Activated CD8-positive, alpha-beta memory T cell treated with anti-CD3 and anti-CD28 coated beads, Interleukin-2, amount 50 U/mL, for 1 hour (primary cell): Measurements from ENCODE around the gene FASTK.

Experiments used
- DNase-seq: peaks from one replicate; pipeline ENCODE4 v3.0.0-alpha.2; 2020; ENCODE audit errors: extremely low read depth

The FASTK gene

DNA sequence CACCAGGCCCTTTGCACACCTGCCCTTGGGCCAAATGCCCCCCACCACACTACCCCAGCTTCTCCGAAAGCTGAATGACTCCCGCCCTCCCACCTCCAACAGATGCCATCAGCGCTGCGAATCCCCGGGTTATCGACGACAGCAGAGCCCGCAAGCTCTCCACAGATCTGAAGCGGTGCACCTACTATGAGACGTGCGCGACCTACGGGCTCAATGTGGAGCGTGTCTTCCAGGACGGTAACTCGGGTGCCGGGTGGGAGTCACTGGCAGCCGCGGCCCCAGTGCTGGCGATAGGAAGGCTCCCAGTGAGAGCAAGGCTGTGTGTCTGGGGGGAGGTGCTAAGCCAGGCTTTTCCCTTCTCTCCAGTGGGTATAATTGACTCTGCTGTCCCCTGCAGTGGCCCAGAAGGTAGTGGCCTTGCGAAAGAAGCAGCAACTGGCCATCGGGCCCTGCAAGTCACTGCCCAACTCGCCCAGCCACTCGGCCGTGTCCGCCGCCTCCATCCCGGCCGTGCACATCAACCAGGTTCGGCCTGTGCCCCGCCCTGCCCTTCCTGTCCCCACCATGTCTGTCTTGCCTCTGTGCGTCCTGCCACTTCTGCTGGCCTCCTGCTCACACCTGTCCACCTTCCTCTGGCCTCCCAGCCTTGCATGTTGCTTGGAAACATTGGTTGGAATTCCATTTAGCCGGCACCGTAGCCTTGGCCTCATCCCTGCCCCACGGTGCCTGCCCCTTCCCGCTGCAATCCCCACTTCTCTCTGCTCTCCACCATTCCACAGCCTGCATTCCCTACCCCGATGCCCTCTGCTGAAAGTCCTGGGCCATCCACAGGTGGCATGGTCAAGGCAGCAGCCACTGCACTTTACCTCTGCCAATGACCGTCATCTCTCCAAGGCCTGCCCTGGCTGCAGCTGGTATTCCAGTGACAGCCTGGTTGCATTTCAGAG lies 37.8 kb upstream of the FASTK start:
- no peak for DNase-seq

DNA sequence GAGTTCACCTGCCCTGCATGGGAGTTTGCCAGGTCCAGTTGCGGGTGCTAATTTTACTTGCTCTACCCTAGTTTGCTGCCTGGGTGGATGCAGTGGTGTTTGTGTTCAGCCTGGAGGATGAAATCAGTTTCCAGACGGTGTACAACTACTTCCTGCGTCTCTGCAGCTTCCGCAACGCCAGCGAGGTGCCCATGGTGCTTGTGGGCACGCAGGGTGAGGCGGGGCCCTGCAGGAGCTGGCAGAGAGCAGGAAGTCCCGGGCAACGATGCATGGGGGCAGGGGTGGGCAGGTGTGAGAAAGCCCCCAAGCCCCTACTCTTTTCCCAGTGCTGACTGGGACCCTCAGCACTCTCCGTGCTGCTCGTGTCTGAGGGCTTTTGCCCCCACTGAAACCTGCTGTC lies 37.0 kb upstream of the FASTK start:
- DNase-seq, result no peak

DNA sequence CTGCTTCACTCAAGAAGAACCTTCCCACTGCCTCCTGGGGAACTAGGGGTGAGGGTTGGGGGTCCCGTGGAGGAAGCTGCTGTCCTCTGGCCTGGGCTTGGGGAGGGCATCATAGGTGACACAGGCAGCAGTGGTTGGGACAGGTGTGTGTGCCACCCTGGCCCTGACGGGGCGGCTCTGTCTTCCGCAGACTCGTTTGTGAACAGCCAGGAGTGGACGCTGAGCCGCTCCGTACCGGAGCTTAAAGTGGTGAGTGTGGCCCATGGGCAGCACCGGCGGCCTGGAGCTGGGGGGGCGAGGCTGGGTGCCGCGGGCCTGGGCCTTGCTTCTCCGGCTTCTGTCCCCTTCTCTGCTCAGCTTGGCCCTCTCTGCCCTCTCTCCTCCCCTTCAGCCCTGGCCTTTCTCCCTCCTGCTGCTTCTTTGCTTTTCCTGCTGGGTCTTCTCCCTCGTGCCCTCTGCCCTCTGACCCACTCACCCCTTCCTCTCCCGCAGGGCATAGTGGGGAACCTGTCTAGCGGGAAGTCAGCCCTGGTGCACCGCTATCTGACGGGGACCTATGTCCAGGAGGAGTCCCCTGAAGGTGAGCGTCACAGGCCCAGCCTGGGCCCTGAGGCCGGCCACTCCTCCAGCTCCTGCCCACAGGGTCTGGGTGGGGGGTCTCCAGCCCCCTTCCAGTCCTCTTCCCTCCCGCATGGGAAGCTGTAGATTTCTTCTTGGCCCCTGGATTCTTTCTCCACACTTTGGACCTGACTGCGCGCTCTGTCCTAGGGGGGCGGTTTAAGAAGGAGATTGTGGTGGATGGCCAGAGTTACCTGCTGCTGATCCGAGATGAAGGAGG lies 36.2 kb upstream of the FASTK start:
- no peak for DNase-seq

DNA sequence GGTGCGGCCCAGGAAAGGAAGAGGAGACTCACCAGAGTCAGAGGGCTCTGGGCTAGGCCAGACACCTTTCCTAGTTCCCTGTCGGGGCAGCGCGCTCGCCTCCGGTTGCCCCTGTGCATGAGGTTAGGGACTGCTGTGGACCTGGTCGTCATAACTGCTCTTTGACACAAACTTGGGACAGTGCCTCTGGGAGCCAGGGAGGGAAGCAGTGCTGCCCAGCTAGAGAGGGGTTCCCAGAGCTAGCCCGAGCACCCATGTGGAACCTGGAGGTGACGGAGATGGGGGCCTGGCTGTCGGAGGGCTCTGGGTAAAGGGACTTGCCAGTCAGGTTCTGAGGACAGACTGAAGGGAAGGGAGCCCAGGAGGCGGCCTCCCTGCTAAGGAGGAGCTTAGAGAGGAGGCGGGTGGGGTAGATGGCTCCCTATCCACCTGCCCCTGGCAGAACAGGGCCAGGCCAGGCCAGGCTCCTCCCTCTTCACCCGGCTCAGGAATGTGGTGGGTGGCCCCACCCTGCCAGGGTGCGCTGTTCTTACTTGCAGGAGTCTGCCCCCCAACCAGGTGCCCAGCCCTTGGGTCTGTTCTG lies 35.3 kb upstream of the FASTK start:
- no peak for DNase-seq

DNA sequence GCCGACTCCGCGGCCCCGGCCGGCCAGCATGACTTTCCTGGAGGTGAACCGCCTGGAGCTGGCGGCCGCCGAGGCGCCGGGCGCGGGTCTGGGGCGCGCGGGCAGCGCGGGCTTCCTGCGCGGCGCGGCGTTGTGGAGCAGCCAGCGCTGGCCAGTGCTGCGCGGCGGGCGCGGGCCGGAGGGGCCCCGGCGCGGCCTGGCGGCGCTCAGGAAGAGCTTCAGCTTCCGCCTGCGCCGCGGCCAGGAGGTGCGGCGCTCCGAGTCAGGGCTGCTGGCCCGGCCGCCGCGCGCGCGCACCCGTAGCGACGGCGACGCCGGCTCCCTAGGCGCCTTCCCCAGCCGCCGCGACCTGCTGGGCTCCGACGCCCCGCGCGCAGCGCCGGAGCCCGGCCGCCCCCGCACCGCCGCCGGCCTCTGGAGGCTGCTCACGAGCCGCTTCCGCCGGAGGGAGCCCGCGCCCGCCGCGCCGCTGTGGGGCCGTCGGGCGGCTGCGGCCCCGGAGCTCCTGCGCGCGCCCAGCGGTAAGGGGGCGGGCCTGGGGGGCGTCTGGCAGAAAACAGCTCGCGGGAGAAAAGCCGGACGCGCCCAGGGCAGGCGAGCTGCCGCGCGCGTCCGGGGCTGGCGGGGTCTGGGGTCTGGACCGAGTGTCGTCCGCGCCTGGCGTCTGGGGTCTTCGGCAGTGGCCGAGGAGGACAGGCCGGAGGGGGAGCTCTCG lies 34.7 kb upstream of the FASTK start:
- DNase-seq, result no peak

DNA sequence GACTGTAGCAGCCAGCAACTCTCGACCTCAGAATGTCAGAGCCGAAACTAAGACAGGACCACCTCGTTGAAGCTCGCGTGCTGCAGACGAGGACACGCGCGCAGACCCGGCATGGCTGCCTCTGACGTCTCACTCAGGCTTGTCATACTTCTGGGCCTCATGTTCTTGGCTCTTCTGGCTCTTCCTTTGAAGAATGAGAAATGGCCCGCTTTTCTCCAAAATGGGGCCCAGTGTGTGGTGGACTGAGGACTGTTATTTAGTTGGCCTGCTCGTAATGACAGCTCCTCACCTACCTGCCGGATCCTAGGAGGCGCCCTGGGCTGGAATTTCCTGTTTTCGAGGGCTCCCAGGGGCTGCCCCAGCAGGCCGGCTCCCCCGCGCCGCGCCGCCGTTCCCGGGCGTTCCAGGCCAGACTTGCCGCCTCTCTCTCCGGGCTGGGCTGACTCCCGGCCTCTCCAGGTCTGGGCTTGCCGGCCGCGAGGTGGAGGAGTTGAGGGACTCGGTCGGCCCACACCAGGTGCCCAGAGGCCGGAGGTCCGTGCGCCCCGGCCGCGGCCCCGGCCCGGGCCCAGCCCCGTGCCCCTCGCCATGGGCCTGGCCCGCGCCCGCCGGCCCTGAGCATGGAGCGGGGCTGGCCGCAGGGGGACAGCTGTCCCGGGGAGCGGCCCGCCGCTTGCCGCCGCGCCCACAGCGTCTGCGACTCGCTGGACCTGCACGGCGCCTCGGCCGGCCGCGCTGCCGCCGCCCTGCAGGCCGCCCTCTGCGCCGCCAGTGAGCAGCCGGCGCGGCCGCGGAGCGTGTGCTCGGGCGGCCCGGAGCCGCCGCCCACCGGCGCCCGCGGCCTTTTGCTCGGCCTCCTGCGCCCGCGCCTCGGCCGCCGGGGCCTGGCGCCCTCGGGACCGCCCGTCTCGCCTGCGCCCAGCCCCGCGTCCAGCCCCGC lies 33.8 kb upstream of the FASTK start:
- no peak for DNase-seq

DNA sequence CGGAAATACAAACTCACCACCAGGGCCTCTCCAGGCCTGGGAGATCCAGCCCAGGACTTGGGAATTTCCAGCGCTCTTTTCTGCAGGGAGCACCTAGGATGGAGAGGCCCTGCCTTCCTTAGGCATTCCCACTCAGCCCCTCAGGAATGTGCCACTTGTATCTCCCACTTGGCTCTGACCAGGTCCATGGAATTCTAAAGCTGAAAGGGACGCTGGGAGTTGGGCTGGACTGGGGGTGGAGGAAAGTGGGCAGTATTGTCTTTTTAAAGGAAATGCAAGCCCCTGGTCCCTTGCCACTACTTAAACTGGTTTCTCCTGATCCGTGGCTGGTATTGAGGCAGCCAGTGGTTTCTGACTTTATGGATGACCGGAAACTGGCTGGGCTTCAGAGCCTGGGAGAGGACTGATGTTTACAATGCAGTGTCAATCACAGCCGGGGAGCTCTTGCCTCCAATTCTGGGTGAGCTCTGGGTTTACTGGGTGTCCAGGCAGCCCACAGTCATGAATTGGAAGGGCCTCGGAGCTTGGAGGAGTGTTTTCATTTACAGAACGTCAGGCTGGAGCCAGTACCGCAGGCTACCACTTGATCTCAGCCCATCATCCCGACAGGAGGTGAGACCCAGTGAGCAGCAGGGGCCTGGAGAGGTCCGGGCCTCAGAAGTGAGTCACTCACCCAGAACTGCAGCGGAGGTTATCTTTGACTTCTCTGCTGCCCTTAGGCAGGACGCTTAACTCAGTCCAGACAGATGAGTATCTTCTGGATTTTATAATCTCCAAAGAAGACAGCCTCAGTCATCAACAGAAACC lies 32.9 kb upstream of the FASTK start:
- no peak for DNase-seq

DNA sequence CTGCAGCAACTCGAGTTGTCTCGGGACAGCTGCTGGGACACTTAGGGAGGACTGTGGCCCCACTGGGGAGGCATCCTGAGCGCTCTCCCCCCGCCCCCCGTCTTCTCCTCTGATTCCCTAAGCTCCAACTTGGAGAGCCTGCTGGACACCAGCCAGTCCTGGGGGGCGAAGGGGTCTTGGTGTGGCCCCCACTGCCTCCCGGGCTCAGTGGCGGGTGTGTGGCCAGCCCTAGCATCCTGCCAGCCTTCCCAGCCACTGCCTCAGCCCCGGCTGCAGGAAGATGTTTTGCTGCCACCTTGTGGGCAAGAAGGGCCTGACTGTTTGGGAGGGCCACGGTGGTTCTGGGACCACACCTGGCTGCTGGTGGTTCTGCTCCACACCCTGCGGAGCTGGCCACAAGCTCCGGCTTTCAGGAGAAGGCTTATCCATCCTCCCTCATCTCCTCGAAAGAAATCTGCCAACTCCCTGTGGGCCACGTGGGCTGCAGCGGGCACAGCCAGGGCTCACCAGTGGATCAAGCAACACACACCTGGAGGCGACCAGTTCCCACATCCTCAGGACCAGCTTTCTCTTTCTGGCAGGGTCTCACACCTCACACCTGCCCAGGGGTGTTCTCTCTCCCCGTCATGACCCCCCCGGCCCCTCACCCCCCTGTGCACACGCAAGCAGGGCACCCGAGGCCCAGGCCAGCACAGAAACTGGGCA lies 30.5 kb upstream of the FASTK start:
- peak; percentile 27 for DNase-seq

DNA sequence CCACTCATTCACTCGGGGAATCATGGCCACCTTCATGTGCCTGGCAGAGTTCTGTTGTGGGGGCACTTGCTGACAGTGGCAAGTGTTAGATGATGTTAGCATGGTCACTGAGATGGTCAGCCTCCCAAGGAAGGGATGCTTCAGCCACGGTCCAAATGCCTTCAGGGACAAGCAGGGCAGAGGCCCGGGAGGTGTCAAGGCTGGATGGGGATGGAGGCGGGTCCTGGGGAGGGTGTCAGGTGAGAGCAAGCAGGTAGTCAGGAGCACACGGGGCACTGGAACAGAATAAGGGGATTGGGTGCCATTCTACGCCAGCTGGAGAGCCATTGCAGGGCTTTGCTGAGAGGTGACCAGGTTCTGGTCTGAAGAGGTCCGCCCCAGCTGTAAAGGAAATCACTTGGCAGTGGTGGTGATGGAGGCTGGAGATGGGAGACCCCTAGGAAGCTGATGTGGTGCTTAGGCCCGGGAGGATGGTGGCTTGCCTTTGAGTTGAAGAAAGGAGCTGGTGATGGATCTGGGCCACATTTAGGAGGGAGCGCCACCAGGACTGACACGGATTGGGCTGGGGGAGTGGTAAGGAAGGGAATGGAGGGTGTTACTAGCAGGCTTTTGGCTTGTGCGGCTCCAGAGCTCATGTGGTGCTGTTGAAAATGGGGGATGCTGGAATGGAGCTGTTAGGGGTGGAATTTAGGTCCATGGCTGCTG lies 29.8 kb upstream of the FASTK start:
- DNase-seq, result no peak

DNA sequence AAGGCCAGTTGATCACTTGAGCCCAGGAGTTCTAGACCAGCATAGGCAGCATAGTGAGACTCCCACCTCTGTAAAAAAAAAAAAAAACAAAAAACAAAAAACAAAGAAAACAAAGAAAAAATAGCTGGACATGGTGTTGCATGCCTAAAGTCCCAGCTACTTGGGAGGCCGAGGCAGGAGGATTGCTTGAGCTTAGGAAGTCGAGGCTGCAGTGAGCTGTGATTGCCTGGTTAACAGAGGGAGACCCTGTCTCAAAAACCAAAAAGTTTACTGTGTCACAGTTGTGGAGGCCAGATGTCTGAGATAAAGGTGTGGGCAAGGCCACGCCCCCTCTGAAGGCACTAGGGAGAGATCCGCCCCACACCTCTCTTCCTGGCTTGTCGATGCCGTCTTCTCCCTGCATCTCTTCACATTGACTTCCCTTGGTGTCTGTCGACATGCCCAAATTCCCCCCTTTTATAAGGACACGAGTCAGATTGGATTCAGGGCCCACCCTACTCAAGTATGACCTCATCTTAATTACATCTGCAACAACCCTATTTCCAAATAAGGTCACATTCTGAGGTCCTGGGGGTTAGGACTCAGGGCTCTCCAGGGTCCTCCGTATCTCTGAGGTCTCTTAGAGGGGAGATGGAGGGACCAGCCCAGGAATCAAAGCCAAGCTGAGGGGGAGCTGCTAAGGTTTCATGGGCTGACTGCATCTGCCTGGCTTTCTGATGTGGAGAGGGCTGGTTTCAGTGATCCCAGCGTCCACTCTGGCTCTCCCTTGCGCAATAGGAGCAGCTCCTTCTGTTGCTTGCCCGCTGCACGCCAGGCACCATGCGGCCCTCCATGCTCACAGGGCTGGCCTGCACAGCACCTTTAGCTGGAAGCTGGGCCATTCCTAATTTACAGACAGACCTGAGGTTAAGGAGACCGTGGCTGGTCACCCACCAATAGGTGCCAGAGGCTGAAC lies 28.8 kb upstream of the FASTK start:
- DNase-seq, result no peak

DNA sequence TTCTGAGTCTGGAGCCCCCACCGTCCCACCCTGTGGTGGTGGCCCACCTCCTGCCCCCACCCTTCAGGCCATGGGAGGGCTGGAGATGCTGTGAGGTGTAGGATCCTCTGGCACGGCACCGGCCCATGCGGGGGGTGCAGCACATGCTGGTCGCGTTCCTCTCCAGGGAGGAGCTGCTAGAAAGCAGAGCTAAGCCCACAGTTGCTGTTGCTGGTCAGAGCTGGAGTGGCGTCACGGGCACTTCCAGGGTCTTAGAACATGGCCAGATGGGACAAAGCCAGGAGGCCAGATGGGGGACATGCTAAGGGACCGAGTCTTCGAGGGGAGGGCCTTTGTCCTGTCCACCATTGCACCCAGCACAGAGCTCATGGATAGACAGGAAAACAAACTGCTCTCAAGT lies 27.3 kb upstream of the FASTK start:
- no peak for DNase-seq

DNA sequence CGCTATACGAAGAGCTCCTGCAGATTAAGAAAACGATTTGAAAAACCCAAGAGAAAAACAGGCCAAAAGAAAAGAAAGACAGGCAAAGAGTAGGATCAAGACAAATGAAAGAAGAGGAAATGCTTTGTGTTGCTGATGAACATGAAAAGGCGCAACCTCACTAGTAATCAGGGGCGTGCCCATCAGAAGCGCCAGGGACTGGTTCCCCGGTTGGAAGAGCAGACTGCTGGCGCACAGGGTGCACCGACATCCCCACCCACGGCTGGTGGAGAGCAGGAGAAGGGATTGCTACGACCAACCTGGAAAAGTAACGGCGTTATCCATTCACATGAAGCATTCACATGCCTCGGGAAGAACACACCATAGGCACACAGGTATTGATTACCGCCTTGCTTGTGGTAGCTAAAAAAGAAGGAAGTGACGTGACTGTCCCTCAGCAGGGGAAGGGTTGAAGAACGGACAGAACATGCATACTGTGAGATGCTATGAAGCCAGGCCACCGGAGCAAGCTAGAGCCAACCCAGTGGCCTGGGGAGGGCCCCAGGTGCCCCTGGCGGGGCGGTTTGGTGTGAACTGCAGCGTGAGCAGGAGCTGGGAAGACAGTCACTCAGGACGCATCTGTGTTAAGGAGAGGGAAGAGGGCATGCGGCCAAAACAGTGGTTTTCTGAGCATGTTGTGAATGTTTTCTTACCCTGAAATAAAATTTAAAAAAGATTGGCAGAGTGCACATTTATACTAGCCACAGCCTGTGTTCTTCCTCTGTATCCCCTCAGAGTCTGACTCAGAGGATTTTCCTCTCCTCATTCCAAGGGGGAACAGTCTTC lies 24.0 kb upstream of the FASTK start:
- DNase-seq, result no peak

DNA sequence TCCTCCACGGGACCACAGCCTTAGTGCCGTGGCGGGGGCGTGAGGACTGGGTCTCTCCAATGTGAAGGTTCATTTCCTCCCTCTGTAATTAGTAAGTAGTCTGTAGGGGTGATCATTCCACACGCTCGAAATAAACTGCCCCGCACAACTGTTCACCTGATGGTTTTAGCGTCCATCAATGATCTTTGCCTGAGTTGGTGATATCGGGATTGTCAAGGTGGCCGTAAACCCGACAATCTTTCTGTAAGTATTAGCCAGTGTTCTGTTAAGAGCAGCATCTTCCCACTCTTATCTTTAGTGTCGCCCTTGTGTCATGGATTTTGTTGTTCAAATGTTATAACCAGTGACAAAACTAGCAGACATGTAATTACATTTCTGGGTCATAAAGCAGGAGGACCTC lies 23.4 kb upstream of the FASTK start:
- DNase-seq, result no peak

DNA sequence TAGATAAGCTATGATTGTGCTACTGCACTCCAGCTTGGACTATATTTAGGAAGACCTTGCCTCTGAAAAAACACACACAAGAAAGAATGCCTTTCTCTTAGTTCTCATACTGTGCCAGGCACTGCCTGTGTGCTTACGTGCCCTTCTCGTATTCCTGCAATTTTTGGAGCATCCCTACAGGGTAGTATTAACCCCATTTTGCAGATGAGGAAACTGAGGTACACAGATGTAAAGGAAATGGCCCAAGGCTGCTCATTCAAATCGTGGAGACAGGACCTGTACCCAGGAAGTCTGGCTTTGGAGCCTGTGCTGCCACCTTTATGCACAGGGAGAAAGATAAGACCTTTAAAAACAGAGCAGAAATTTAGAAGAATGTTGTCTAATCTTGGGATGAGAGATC lies 22.4 kb upstream of the FASTK start:
- no peak for DNase-seq

DNA sequence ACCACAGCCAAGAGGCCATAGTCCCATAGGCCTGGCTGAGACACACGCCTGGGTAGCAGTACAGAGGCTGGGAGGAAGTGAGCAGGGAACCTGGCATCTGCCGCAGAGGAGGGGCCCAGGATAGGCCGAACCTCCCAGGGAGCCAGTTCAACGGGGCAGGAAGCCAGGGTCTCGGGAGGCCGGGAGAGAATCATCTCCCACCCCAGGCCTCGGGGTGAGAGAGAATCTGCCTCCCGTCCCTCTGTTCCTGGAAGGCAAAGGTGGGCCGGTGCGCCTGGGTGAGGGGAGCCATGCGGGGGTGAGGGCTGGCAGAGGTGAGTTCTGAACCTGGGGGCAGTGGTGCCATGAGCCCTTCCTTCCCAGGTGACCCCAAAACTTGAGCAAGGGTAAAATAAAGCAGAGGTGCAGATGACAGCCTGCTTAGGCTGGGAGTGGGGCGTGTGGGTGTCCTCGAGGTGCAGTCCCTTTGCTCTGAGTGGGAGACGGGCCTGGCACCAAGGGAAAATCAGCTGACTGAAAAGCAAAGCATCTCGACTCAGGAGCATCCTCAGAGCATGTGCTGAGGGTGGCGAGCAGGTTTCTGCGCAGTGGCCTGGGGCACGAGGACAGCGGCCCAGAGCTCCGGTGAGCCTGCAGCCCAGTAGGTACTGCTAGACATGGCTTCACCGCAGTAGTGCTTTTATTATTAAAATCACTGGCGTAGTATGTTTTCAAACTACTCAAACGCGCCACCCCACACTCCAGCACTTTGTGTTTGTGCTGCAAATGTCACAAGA lies 21.2 kb upstream of the FASTK start:
- DNase-seq, result no peak

DNA sequence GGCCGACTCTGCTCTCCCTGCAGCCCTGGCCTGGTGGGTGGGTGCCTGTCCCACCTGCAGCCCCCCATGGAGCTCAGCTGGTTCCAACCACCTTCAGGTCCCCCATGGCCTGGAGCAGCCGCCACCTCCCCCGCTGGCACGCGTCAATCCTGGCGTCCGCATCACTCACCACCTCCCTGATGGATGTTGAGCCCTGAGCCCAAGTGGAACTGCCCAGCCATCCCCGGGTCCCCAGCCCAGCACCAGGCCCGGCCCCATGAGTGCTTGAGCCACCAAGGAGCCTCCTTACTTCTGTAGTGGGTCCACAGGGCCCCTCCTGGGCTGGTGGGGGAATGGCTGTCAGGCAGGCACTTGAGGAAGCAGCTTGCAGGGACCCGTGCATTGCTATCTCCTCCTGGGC lies 20.3 kb upstream of the FASTK start:
- DNase-seq, result no peak
